DOHH2 (cell line): ENCODE results near the gene ATXN7L1.

Experiments
- H3F3A ChIP-seq: fragments of 200-600 bp; sonication (generic), shearing (Covaris generic); 2 replicates; pipeline ENCODE4 v1.6.0; 2016; ENCODE audit warnings: antibody characterized with exemption, mild to moderate bottlenecking; ENCODE audit not compliant: control insufficient read depth, insufficient read depth
- H3K27ac ChIP-seq: fragments of 200-600 bp; sonication (generic); 2 replicates; pipeline ENCODE4 v1.5.1; 2014; ENCODE audit warnings: low read depth, mild to moderate bottlenecking, low read length, moderate library complexity
- H3K27me3 ChIP-seq: fragments of 200-600 bp; sonication (generic); 2 replicates; pipeline ENCODE4 v1.6.1; 2014; ENCODE audit warnings: mild to moderate bottlenecking, low read length, mixed read lengths; ENCODE audit not compliant: control insufficient read depth
- H3K36me3 ChIP-seq: fragments of 200-600 bp; sonication (generic); 2 replicates; pipeline ENCODE4 v1.6.1; 2014; ENCODE audit warnings: mild to moderate bottlenecking, low read length, moderate library complexity, mixed read lengths; ENCODE audit not compliant: control insufficient read depth
- H3K4me1 ChIP-seq: fragments of 200-600 bp; sonication (generic); 2 replicates; pipeline ENCODE4 v1.6.1; 2014; ENCODE audit warnings: mild to moderate bottlenecking, low read length, mixed read lengths; ENCODE audit not compliant: control insufficient read depth
- H3K4me2 ChIP-seq: fragments of 200-600 bp; sonication (generic); 2 replicates; pipeline ENCODE4 v1.6.0; 2014; ENCODE audit warnings: mild to moderate bottlenecking, low read length, moderate library complexity
- H3K4me3 ChIP-seq: fragments of 200-600 bp; sonication (generic); 2 replicates; pipeline ENCODE4 v1.5.1; 2014; ENCODE audit warnings: mild to moderate bottlenecking, low read length, mixed read lengths
- H3K79me2 ChIP-seq: fragments of 200-600 bp; sonication (generic); 2 replicates; pipeline ENCODE4 v1.6.1; 2014; ENCODE audit warnings: mild to moderate bottlenecking, low read length, mixed read lengths; ENCODE audit not compliant: control insufficient read depth
- H3K9me2 ChIP-seq: fragments of 200-600 bp; sonication (generic); replicated peaks from 2 replicates; pipeline ENCODE4 v1.6.1; 2014; ENCODE audit warnings: mild to moderate bottlenecking, low read length, mixed read lengths; ENCODE audit not compliant: control insufficient read depth
- H3K9me3 ChIP-seq: fragments of 200-600 bp; sonication (generic); 2 replicates; pipeline ENCODE4 v1.6.1; 2014; ENCODE audit warnings: antibody characterized with exemption, low read length, mixed read lengths; ENCODE audit not compliant: control insufficient read depth, insufficient read depth
- H4K20me1 ChIP-seq: fragments of 200-600 bp; sonication (generic); 2 replicates; pipeline ENCODE4 v1.6.0; 2014; ENCODE audit warnings: low read depth, mild to moderate bottlenecking, antibody characterized with exemption, low read length, moderate library complexity; ENCODE audit not compliant: control insufficient read depth, insufficient read depth
- CTCF ChIP-seq: fragments of 200-600 bp; sonication (generic); IDR thresholded peaks from one replicate; pipeline ENCODE4 v1.5.1; 2014; ENCODE audit warnings: antibody characterized with exemption, mild to moderate bottlenecking, low read depth, low read length; ENCODE audit not compliant: poor library complexity, severe bottlenecking
- EZH2phosphoT487 ChIP-seq: fragments of 200-600 bp; sonication (generic); IDR thresholded peaks from 2 replicates; pipeline ENCODE4 v1.6.1; 2017; ENCODE audit warnings: borderline replicate concordance, mild to moderate bottlenecking, antibody characterized with exemption, low read length, moderate library complexity, mixed read lengths

ATXN7L1 gene

GRCh38 chr7:105760551-105761447 is 115.6 kb downstream of the ATXN7L1 start:
- H3K27ac ChIP-seq, result no peak overlapping the region
- no peaks in the 10 kb centered on the region for H3K4me1 ChIP-seq
- TF ChIP-seq CTCF (peak; percentile 15), EZH2phosphoT487 (no peak)

GRCh38 chr7:105759670-105760550 is 116.5 kb downstream of the ATXN7L1 start:
- H4K20me1 ChIP-seq, result no peaks in the 10 kb centered on the region
- no peaks in the 10 kb centered on the region for H3F3A ChIP-seq
- no peak overlapping the region for H3K4me2 ChIP-seq
- H3K4me1 ChIP-seq, result no peaks in the 10 kb centered on the region
- H3K9me3 ChIP-seq, result no peaks in the 10 kb centered on the region
- no peak overlapping the region for H3K27ac ChIP-seq
- H3K9me2 ChIP-seq, result no peaks in the 10 kb centered on the region
- H3K79me2 ChIP-seq, result no peaks in the 10 kb centered on the region
- H3K27me3 ChIP-seq, result no peaks in the 10 kb centered on the region
- H3K4me3 ChIP-seq, result no peak overlapping the region
- TF ChIP-seq EZH2phosphoT487 (no peak), CTCF (peak; percentile 80)
- H3K36me3 ChIP-seq, result no peaks in the 10 kb centered on the region

More at GRCh38 chr7:105760551-105761447, 115.6 kb downstream of the ATXN7L1 start:
- H3K4me3 ChIP-seq, result no peak overlapping the region
- H3K9me2 ChIP-seq, result no peaks in the 10 kb centered on the region
- H3K9me3 ChIP-seq, result no peaks in the 10 kb centered on the region
- no peaks in the 10 kb centered on the region for H3F3A ChIP-seq
- no peaks in the 10 kb centered on the region for H4K20me1 ChIP-seq
- H3K36me3 ChIP-seq, result no peaks in the 10 kb centered on the region
- no peaks in the 10 kb centered on the region for H3K79me2 ChIP-seq
- H3K27me3 ChIP-seq, result peaks cover 7% of the 10 kb centered on the region
- H3K4me2 ChIP-seq, result no peak overlapping the region

- H3K4me1 ChIP-seq, result no peaks in the 10 kb centered on the region
- no peak for TF ChIP-seq EZH2phosphoT487
- no peak for TF ChIP-seq CTCF
Observed at GRCh38 chr7:105756367-105756766, 120.0 kb downstream of the ATXN7L1 start.

More at GRCh38 chr7:105756367-105756766, 120.0 kb downstream of the ATXN7L1 start:
- Histone ChIP-seq H3K27me3 (peaks cover 8% of the 10 kb centered on the region), H4K20me1 (no peaks in the 10 kb centered on the region), H3F3A (no peaks in the 10 kb centered on the region), H3K27ac (no peak overlapping the region), H3K9me2 (no peaks in the 10 kb centered on the region), H3K79me2 (no peaks in the 10 kb centered on the region), H3K4me2 (no peak overlapping the region), H3K36me3 (no peaks in the 10 kb centered on the region), H3K9me3 (no peaks in the 10 kb centered on the region), H3K4me3 (no peak overlapping the region)
